HG03575 (cell line): ENCODE data around the gene ANO4.

Experiments
- ATAC-seq: cut with Tn5 transposase; IDR thresholded peaks from one replicate; pipeline ENCODE4 v1.9.1; 2021; ENCODE audit not compliant: unreplicated experiment, insufficient number of reproducible peaks, low FRiP score; ENCODE audit errors: extremely low read depth

ANO4 gene

DNA sequence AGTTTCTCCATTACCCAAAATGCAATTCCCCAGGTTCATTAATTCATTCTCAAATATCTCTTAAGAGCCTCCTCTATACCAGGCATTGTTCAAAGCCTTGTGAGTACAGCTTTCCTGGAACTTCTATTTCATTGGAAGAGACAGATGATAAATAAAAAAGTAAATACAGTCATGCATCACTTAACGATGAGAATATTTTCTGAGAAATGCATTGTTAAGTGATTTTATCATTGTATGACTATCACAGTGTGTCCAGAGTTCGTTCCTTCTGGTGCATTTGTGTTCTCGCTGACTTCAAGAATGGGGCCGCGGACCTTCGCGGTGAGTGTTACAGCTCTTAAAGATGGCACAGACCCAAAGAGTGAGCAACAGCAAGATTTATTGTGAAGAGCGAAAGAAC, 66.0 kb downstream of the ANO4 start:
- ATAC-seq = no peak

DNA sequence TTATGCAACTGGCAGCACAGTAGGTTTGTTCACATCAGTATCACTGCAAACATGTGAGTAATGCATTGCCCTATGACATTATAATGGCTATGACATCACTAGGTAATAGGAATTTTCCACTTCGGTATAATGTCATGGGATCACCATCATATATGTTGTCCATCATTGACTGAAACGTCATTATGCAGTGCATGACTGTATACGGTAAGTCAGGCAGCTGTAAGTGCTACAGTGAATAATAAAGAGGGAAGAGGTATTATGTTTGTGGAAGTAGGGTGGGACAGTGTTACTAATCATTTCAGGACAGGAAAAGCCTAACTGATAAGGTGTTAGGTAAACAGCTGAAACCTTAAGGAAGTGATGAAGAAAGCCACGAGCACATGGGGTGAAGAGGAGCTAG, 68.1 kb downstream of the ANO4 start:
- no peak for ATAC-seq

DNA sequence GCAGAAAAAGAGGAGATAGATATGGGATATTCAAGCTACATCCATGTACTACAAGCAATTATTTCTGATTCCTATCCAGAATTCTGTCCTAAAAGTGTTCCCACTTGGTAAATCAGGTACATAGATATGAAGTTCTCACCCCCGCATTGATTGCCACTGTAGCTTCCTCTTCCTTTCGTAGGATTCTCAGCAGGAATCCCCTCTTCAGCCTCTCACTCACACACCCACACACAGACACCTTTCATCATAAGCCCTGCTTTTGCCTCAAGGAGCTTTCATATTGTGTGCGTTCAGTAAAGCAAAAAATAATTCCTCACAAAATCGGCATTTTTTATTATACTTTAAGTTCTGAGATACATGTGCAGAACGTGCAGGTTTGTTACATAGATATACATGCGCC, 69.8 kb downstream of the ANO4 start:
- no peak for ATAC-seq

DNA sequence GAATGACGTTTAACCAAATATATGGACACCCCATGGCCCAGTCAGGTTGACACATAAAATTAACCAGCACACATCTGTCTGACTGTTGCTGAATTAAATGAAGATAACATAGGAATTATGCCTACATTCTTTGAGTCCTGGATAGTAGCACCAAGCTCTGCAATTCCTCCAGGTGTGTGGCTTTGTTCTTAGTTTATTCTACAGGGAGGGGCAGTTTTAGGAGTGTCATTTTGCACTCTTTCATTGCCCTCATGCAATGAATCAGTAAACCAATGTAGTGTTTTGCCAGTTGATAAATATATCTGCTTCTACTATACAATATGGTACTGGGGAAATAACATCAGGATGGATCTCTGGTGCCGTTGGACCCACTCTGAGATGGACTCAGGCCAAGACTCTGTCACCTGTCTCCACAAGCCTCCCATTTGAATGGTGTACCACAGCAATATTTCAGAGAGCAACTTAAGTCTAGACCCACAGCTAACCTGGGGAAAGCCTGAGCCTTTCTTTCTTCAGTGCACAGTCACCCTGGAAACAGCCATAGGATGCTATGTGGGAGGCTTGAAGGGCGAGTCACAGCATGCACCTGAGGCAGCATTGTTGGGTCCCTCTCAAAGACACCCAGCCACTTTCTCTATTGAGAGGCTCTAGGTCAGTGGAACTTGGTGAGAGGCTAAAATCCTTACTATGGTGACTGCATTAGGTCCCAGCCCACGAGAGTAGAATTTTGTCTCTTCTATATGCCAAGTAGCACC, 73.2 kb downstream of the ANO4 start:
- no peak for ATAC-seq

DNA sequence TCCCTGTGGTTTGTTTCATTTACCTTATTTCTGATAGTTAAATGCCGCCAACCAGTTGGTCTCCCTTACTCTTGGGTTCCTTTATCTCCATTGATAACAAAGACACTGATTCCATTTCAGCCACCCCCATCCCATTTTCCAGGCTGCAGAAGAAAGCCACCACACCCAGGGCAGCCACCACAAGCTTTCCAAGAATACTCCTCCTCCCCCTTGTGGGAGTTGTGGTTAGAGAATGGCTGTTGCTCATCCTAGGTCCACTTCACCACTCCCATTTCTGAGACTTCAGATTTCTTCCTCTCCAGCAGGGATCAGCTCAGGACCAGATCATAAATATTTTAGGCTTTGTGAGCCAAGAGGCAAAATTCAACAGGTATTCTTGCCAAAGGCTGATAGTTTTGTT, 73.9 kb downstream of the ANO4 start:
- ATAC-seq = no peak

- ATAC-seq = no peak
Observed at GRCh38 chr12:100871195-100871734, 76.7 kb downstream of the ANO4 start.

GRCh38 chr12:100875156-100875555, 80.6 kb downstream of the ANO4 start:
- ATAC-seq = no peak

- no peak for ATAC-seq
Observed at GRCh38 chr12:100875771-100876170, 81.2 kb downstream of the ANO4 start.

- no peak for ATAC-seq
Observed at GRCh38 chr12:100877776-100878175, 83.2 kb downstream of the ANO4 start.

- no peak for ATAC-seq
Observed at GRCh38 chr12:100895192-100895591, 100.6 kb downstream of the ANO4 start.

DNA sequence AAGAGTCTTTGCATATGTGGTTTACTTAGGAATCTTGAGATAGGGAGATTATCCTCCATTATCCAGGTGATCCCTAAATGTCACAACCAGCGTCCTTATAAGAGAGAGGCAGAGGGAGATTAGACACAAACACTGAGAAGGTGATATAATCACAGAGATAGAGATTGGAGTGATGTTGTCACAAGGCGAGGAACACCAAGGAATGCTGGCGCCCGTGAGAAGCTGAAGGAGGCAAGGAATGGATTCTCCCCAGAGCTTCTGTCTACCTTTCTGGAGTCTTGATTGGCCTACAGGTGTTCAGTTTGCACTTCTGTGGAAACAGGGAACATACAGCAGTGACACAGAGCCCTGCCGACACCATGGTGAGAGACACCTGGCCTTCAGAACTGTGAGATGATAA, 101.6 kb downstream of the ANO4 start:
- no peak for ATAC-seq

DNA sequence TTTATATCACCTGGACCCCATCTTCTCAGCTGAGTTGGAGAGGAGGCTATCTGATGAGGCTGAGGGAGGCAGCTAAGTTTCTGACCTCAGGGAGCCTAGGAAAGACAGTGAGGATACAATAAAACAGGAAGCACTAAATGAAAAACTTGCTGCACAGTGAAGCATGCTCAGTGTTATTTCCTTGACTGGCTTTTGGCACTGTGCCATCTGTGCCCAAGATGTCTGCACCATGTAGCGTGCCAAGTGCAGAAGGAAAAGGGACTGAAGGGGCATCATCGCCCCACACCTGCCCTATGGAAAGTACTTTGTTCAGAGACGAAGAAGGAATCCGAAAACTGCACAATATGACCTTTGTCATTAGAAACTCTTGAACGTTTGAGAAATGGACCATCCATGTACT, 102.7 kb downstream of the ANO4 start:
- no peak for ATAC-seq

DNA sequence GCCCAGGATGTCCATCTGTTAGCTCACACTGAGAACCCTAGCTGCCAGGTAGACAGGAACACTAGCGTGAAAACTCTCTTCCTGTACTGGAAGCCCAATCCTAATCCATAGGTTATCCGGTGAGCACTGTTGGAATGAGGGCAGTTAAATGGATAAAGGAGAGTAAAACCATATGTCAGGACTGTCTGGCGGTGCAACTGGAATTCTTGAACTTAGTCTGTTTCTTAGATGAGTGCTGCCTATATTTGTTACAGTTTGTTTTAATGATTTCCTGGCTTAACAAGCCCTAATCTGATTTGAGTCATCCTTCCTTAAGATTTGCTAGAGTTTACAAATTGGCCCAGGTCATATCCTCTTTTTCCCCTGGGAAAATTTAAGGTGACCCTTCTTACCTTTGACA, 104.7 kb downstream of the ANO4 start:
- no peak for ATAC-seq

DNA sequence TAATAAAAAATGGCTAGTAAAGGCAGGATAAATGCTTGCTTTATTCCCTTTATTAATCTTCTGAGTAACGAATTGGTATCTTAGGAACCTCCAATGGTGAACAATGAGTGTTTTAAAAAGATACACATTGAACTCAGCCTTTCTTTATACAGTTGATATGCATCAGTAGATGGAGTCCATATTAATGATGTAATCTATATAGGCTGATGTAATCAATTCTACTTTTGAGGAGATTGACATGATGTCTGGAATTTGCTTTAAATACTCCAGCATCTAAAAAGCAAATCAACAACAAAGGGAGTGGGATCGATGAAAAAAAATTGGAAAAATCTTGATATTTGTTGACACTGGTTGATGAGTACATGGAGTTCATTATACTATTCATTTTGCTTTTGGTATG, 106.2 kb downstream of the ANO4 start:
- ATAC-seq = no peak

DNA sequence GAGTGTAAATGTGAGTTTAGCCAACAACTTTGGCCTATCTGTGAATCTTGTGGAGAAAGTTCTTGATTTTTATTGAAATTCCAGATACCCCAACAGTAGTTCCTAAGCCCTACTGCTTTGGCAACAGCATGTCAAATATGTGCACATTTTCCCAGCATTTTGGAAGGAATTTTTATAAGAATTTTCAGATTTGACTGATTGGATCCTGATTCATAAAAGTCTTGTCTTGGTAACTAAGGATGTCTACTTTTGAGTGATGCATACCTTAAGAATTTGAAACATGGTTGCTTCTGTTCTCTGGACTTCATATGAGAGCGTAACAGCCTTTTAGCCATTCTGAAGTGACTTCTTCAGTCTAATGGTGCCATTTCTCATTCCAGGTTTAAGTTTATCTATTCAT, 106.7 kb downstream of the ANO4 start:
- no peak for ATAC-seq

DNA sequence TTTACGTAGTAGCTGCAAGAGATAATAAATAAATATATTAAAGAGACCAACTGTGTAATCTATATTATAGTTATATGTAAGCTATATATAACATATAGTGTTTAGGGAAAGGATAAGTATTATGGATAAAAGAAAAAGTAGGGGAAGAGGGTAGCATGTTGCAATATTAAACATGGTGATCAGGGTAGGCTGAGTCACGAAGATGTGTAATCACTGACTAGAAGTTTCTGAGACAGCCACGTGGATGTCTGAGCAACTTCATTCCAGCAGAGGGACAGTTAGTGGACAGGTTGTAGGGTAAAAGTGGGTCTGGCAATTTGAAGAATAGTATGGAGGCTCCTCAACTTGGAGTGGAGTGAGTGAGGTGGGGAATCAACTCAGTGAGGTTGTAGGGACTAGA, 109.7 kb downstream of the ANO4 start:
- ATAC-seq = no peak

- ATAC-seq = no peak
Observed at GRCh38 chr12:100908501-100908900, 113.9 kb downstream of the ANO4 start.

DNA sequence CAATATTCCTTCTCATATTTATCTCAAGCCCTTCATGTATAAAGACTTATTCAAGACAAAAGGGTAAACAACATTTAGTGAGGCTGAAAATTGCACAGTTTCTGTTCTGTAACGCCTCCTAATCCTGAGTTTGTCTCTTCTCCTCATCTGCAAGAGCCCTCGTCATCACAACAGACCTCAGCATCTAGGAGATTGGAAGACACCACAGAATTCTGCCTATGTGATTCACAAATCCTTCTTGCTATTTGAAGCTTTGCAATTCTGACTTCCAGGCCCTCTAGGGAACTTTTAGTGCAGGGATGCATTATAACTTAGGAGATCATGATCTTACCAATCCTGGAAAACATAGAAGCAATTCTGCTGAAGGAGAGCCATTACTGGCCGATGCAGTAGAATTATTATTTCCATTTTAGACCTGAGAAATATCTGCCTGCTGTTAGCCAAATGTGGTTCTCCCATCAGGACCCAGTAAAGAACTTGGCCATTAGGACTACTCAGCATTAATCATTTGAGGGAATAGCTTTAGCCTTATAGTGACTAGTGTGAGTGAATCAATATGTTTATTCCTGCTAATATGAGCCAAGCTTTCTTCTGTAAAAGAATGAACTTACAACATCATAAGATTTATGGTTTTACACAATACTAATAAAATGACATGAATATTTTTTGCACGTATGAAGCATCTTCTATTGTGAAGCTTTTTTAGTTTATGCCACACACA, 119.5 kb downstream of the ANO4 start:
- no peak for ATAC-seq

- ATAC-seq = no peak
Observed at GRCh38 chr12:100919116-100919515, 124.5 kb downstream of the ANO4 start.

- no peak for ATAC-seq
Observed at GRCh38 chr12:100920493-100920892, 125.9 kb downstream of the ANO4 start.
